GM19468 (cell line): ENCODE measurements around the gene PCDH19.

Experiments
- ATAC-seq: cut with Tn5 transposase; IDR thresholded peaks from one replicate; pipeline ENCODE4 v1.9.1; 2021; ENCODE audit warnings: mild to moderate bottlenecking, moderate library complexity, moderate number of reproducible peaks; ENCODE audit not compliant: unreplicated experiment; ENCODE audit errors: extremely low read depth

Gene PCDH19

GRCh38 chrX:100315566-100315965 lies 94.5 kb downstream of the PCDH19 start:
- no peak for ATAC-seq

DNA sequence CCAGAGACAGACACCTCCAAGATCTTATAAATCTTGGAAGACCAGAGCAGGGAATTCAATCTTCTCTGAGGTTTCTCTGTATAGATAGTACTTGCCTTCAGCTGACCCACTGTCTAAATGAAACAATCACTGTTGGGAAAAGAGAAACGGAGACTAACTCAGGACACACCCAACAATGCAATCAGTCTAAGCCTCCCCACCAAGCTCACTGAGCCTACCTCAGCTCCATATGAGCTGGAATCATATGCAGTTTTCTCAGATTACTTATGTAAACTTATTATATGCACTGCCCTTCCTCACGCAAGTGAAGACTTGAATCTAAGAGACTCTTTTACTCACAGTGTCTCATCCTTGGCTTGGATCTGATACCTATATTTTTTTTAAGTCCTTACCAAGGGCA lies 110.5 kb downstream of the PCDH19 start:
- ATAC-seq, result no peak

GRCh38 chrX:100297728-100298127 lies 112.3 kb downstream of the PCDH19 start:
- no peak for ATAC-seq

DNA sequence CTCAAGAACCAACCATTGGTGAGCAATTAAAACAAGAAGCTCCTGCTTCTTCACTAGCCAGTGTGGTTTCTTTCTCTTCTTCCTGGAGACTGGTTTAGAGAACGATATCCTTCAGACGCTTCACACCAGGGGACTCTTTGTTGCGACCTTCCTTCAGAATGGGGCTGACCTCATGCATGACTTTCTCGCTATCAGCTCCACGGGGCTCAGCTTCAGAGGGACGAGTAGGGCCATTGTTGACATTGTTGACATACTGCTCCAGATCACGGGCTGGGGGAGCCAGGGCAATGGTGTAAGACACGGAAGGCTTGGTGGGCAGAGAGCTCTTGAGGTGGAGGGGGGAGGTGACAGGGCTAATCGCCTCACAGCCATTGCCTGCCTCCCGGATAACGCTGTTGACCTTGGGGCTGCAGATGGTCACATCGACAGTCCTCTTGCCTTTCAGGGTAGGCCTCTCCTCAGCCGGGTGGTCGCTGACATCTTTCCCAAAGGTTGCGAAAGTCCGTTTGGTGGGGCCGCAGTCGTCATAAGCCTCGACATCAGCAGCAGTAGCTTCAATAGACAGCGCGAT lies 113.8 kb downstream of the PCDH19 start:
- no peak for ATAC-seq

- ATAC-seq, result no peak
Observed at GRCh38 chrX:100294965-100295364, 115.1 kb downstream of the PCDH19 start.

DNA sequence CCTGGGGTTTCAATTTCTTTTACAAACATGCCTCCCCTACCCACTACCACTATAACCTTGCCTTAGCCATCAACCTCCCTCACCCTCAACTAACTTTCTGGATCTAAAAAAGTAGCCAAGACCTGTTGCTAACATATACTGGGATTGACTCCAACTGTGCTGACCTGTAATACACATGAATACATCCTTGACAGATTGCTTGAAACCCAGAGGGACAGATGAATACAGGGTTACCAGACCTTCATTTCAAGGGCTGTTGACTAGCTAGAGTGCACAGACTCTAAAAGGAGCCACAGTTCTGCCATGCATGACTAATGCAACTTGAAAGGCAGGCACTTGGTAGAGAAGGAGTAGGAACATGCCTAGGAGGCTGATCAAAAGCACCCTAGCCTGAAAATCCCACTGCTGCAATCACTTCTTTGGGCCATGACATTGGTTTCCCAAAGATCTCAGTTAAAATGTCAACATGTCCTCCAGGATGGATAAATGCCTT lies 121.0 kb downstream of the PCDH19 start:
- no peak for ATAC-seq

- ATAC-seq, result no peak
Observed at GRCh38 chrX:100277231-100277630, 132.8 kb downstream of the PCDH19 start.

DNA sequence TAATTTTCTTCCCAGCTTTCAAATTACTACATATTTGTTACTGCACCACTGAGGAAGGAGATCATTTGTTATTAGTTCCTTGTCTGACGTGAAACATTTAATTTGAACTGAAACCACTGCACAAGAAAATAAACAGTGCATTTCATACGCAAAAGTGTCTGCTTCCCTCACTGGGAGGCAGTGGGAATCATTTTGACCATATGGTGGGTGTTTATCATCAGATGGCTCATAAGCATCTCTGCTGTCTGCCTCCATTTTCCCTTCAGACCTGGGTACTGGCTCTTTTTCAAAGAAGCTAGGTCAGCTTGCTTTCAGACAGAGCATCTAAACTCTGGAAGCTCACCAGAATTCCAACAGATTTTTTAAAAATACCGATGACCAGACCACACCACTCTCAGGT lies 135.2 kb downstream of the PCDH19 start:
- ATAC-seq, result no peak

DNA sequence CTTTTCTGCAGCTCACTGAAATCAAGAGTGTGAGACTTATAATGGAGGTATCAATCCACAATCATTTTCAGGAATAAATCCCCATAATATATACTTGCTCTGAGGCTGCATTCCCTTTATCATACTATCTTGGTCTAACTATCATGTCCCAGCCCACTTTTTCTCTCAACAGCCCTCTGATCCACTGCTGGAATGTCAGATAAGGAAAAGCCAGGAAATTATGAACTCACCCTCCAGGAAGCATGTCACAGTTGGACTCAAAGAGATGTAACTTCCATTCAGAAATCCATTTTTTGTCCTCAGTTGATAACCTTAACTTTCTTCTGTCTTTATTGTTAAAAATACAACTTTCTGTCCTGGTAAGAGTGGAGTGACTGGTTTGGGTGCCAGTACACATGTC lies 144.9 kb downstream of the PCDH19 start:
- no peak for ATAC-seq

- peak; percentile 79 for ATAC-seq
Observed at GRCh38 chrX:100264200-100264599, 145.9 kb downstream of the PCDH19 start.

DNA sequence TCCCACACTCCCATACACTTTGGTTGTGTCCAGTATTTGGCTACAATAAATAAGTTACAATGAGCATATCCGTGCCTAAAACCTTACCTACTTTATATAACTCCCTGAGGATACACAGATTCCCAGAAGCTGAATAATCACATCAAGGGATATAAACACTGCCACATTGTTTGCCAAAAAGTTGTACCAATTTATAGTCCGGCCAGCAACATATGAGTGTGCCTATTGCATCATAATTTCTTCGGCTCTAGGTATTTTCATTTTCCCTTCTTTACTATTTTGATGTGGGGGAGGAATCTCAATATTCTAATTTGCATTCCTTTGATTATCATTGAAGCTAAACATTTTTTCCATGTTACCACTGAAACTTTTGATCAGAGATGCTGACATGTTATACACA lies 146.4 kb downstream of the PCDH19 start:
- ATAC-seq, result no peak

GRCh38 chrX:100248885-100249493 lies 161.1 kb downstream of the PCDH19 start:
- no peak for ATAC-seq

DNA sequence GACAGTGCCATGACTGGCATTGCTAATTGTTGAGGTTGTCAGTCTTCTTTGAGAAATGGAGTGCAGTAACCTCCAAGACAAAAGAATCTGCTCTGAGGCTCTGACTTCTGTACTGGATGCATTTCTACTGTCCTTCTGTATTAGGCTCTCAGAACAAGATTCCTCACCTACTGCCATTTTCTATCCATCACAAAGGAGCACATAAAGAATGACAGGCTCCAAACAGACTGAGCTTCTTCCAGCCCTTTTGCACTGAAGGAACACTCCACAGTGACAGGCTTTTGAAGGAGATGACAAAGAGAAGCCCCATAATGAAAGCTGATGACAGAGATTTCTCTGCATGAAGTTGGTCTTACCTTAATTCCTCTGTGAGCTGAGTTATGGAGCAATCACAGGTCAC lies 162.2 kb downstream of the PCDH19 start:
- ATAC-seq, result no peak

DNA sequence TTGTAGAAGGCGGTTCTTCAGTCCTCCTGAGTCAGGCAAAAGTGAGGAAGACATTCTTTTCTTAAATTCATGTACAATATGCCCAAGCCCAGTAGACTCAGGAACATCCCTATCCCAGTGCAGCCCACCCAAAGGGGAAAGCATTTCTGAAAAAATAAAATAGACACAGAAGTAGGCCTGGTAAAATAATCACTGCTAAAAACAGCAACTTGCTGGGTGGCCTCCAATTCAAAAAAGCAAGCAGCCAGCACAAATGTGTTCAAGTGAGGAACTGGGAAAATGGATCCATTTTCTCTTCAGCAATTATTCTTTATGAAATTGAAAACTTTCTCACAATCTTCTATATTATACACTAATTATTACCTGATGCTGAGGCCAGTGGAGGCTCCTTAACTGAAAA lies 165.4 kb downstream of the PCDH19 start:
- ATAC-seq, result no peak
